Spleen (tissue), 11 donors: ENCODE results near the gene RRP12. TPM values are rescaled to one million over a fixed set of nuclear protein-coding genes. Genes with fewer than 3 reads are reported as not detected.
A peak's percentile ranks its signal among the peaks of the same experiment; 100 is the strongest.

Experiments used
- DNase-seq: peaks from one replicate; pipeline ENCODE4 v3.0.0-alpha.2; 2020
- H3K27ac ChIP-seq, 8 donors: fragments of 200-600 bp; sonication (generic) in 7 of 8; 1 replicate in 4 of 8; 2 replicates in 4 of 8; pipeline versions ENCODE4 v1.5.0 to v1.8.0; 2016 to 2021; ENCODE audit warnings: inconsistent platforms in 4 of 8, mild to moderate bottlenecking in 4 of 8, moderate library complexity in 1 of 8
- H3K27me3 ChIP-seq, 7 donors: fragments of 200-600 bp; sonication (generic) in 6 of 7; replicated peaks in 1 of 7; 1 replicate in 4 of 7; 2 replicates in 3 of 7; pipeline versions ENCODE4 v1.5.0 to v1.8.0; 2016 to 2021; ENCODE audit warnings: inconsistent platforms in 3 of 7, mild to moderate bottlenecking in 1 of 7
- H3K36me3 ChIP-seq, 6 donors: fragments of 200-600 bp; sonication (generic) in 5 of 6; 1 replicate in 4 of 6; 2 replicates in 2 of 6; pipeline versions ENCODE4 v1.5.0 to v1.8.0; 2016 to 2021; ENCODE audit warnings: inconsistent platforms in 2 of 6
- H3K4me1 ChIP-seq, 6 donors: fragments of 200-600 bp; sonication (generic) in 5 of 6; 1 replicate in 3 of 6; 2 replicates in 3 of 6; pipeline versions ENCODE4 v1.5.0 to v1.8.0; 2016 to 2021; ENCODE audit warnings: inconsistent platforms in 3 of 6
- H3K4me3 ChIP-seq, 8 donors: fragments of 200-600 bp; sonication (generic) in 7 of 8; 1 replicate in 4 of 8; 2 replicates in 4 of 8; pipeline versions ENCODE4 v1.5.0 to v1.8.0; 2016 to 2021; ENCODE audit warnings: inconsistent platforms in 4 of 8, mild to moderate bottlenecking in 4 of 8, moderate library complexity in 2 of 8
- H3K9me3 ChIP-seq, 8 donors: fragments of 200-600 bp; sonication (generic) in 7 of 8; 1 replicate in 4 of 8; 2 replicates in 4 of 8; pipeline versions ENCODE4 v1.5.0 to v1.8.0; 2016 to 2021; ENCODE audit warnings: inconsistent platforms in 4 of 8
- CTCF ChIP-seq, 11 experiments: fragments of 200-600 bp in 7 of 11; fragments of 450-650 bp in 4 of 11; sonication (generic) in 4 of 11; IDR thresholded peaks in 8 of 11; conservative IDR thresholded peaks in 3 of 11; 1 replicate in 7 of 11; 2 replicates in 4 of 11; pipeline versions ENCODE4 v1.4.0 to v1.8.0; 2016 to 2021; ENCODE audit warnings: antibody characterized with exemption in 11 of 11, inconsistent platforms in 4 of 11, mild to moderate bottlenecking in 1 of 11
- POLR2A ChIP-seq, 3 donors: fragments of 450-650 bp; IDR thresholded peaks; one replicate each; pipeline ENCODE4 v1.5.1; 2017; ENCODE audit warnings: antibody characterized with exemption in 3 of 3, mild to moderate bottlenecking in 1 of 3
- POLR2AphosphoS5 ChIP-seq, 3 donors: sonication (generic); formaldehyde crosslinking; IDR thresholded peaks; one replicate each; pipeline ENCODE4 v1.5.1; 2017; ENCODE audit warnings: antibody characterized with exemption in 3 of 3
- WGBS, 5 donors: extraction: QIAGEN DNeasy Blood & Tissue Kit in 3 of 5; methylation state at CpG; one replicate each; pipeline versions ENCODE4 v1.1.5 to v1.1.7; 2013 to 2018; 5-methylcytosine and 5-hydroxymethylcytosine counted together
- intact Hi-C: fragments of 100-400 bp; cut with DNase I; formaldehyde crosslinking; loops from one replicate; pipeline ENCODE4 v1.15.0; 2023; ENCODE audit warnings: low total_unique reads
- polyA plus RNA-seq, 3 donors: library from polyadenylated mRNA; stranded (reverse); fragments of 200-250 nt; gene quantifications; one replicate each; pipeline ENCODE4 v1.2.1, GENCODE V29; 2013
- total RNA-seq, 7 donors: library from RNA; depleted of rRNA in 3 of 7; stranded (reverse); fragments of >200 nt in 3 of 7; fragmentation: NEBNext Ultra II Directional in 4 of 7; extraction: Animal tissue kit (Norgen Biotek cat#: 25700) in 4 of 7; gene quantifications; one replicate each; pipeline versions ENCODE4 v1.1.0 to v1.2.1, GENCODE V29; 2016 to 2021
- donor health status: healthy with polysubstance abuse.
- donor health status: DM: no; HTN: no; CAD: no; lungs with moderate emphysema.
- donor health status: DM: no; HTN: no; CAD: no.
- donor health status: Bipolar disorder and iron deficiency.
- donor health status: healthy.
- donor health status: DM: no; HTN: no; CAD: no.
- donor health status: DM: yes; HTN: yes; CAD: no.

Gene RRP12
- total and polyA plus RNA-seq, 10 donors: 12.3 to 51.4 (median 24.9) TPM

DNA sequence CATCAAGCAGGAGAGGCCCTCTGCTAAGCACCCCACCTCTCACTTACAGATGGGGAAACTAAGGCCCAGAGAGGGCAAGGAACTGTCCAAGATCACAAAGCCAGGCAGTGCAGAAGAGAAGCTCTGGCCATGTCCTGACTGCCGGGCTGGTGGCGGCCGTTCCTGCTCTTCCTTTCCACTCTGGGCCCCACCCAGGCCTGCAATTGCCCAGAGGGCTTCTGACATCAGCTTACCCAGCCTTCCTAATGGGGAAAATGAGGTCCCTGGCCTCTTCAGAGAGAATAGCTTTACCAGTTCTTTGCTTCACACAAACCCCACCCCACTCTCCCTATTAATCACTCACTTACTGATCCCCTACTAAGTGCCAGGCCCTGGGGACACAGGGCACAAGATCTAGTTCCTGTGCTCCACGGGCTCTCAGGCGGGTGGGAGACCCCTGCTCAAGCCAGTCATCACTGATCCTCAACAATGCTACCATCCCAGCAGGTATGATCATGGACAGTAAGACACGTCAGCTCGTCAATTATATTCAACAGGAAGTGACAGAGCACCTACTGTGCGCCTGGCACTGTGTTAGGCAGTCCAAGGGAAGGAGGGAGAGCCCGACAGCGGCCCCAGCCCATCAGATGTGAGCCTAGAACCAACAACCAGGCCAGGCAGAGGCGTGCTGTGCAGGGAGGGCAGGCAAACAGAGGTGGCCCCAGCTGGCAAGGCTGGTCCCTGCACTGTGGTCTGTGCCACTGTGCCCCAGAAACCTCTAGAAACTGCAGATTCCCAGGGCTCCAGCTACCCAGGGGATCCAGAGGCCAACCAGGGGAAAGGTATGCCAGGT lies 40.2 kb downstream of the RRP12 start:
- H3K36me3 ChIP-seq: peaks cover 0 to 100% (median 37%) of the 10 kb centered on the region in 6 donors
- DNase-seq: peak; percentile 70
- TF ChIP-seq POLR2AphosphoS5 (IDR thresholded peaks at IDR 0.05) (no peak), CTCF (IDR thresholded peaks at IDR 0.05 in 8 of 11, conservative IDR thresholded peaks at IDR 0.05 in 3 of 11) (no peak), POLR2A (IDR thresholded peaks at IDR 0.05) (no peak)
- peak overlapping the region in 2 of 8 donors; percentile 10 to 96 for H3K27ac ChIP-seq
- intact Hi-C loops: no loop called here
- no peak overlapping the region for H3K4me3 ChIP-seq
- no peaks in the 10 kb centered on the region for H3K27me3 ChIP-seq
- H3K9me3 ChIP-seq: no peaks in the 10 kb centered on the region
- peaks cover 4 to 62% (median 21%) of the 10 kb centered on the region in 6 donors for H3K4me1 ChIP-seq
- 89 to 97% (median 93%) methylated on average over 9 to 11 of the region's 11 CpGs for whole genome bisulfite sequencing, 5 donors

- Histone ChIP-seq H3K27me3 (no peaks in the 10 kb centered on the region), H3K4me1 (peaks cover 10 to 60% (median 21%) of the 10 kb centered on the region in 6 donors), H3K27ac (peak overlapping the region in 1 of 8 donors; percentile 96), H3K36me3 (peaks cover 0 to 83% (median 32%) of the 10 kb centered on the region in 6 donors), H3K4me3 (no peak overlapping the region), H3K9me3 (no peaks in the 10 kb centered on the region)
- TF ChIP-seq CTCF (IDR thresholded peaks at IDR 0.05 in 8 of 11, conservative IDR thresholded peaks at IDR 0.05 in 3 of 11): no peak
- no peak for TF ChIP-seq POLR2AphosphoS5 (IDR thresholded peaks at IDR 0.05)
- 77 to 90% (median 80%) methylated on average over 1 to 3 of the region's 3 CpGs for WGBS, 5 donors
- intact Hi-C loops: no loop called here
- DNase-seq: no peak
These were observed 42.4 kb downstream of the RRP12 start for GRCh38 chr10:97358781-97359180.

GRCh38 chr10:97358349-97358748 lies 42.8 kb downstream of the RRP12 start:
- Histone ChIP-seq H3K4me1 (peaks cover 10 to 60% (median 21%) of the 10 kb centered on the region in 6 donors), H3K36me3 (peaks cover 0 to 78% (median 29%) of the 10 kb centered on the region in 6 donors), H3K4me3 (no peak overlapping the region), H3K27me3 (no peaks in the 10 kb centered on the region), H3K9me3 (no peaks in the 10 kb centered on the region), H3K27ac (peak overlapping the region in 2 of 8 donors; percentile 89 to 96)
- DNase-seq: peak; percentile 66
- 89 to 100% (median 96%) methylated on average over 4 of the region's 4 CpGs for WGBS, 5 donors
- intact Hi-C loops: no loop called here
- TF ChIP-seq POLR2A (IDR thresholded peaks at IDR 0.05): no peak

- Histone ChIP-seq H3K27me3 (no peaks in the 10 kb centered on the region), H3K27ac (peak overlapping the region in 6 of 8 donors; percentile 73 to 91 (median 82)), H3K4me1 (peaks cover 10 to 55% (median 26%) of the 10 kb centered on the region in 6 donors), H3K36me3 (peaks cover 0 to 64% (median 29%) of the 10 kb centered on the region in 6 donors), H3K9me3 (no peaks in the 10 kb centered on the region), H3K4me3 (no peak overlapping the region)
- TF ChIP-seq CTCF (IDR thresholded peaks at IDR 0.05 in 8 of 11, conservative IDR thresholded peaks at IDR 0.05 in 3 of 11): no peak
- TF ChIP-seq POLR2A (IDR thresholded peaks at IDR 0.05): no peak
- no peak for TF ChIP-seq POLR2AphosphoS5 (IDR thresholded peaks at IDR 0.05)
- peak; percentile 66 for DNase-seq
- intact Hi-C loops: no loop called here
- 78 to 96% (median 94%) methylated on average over 7 of the region's 7 CpGs for WGBS, 5 donors
These were observed 44.2 kb downstream of the RRP12 start for GRCh38 chr10:97356918-97357317.
